Suprapubic skin (tissue), 4 donors: ENCODE results near the gene DTNBP1. TPM values are rescaled to one million over a fixed set of nuclear protein-coding genes. Genes with fewer than 3 reads are reported as not detected.

Experiments
- DNase-seq, 2 donors: peaks; one replicate each; pipeline ENCODE4 v3.0.0-alpha.2; 2019; ENCODE audit warnings: low spot score in 2 of 2
- H3K27ac ChIP-seq: fragments of 200-600 bp; sonication (generic); one replicate; pipeline ENCODE4 v1.5.1; 2019
- H3K27me3 ChIP-seq: fragments of 200-600 bp; sonication (generic); one replicate; pipeline ENCODE4 v1.5.1; 2019
- H3K36me3 ChIP-seq: fragments of 200-600 bp; sonication (generic); one replicate; pipeline ENCODE4 v1.5.1; 2019
- H3K4me1 ChIP-seq: fragments of 200-600 bp; sonication (generic); one replicate; pipeline ENCODE4 v1.5.1; 2019
- H3K4me3 ChIP-seq: fragments of 200-600 bp; sonication (generic); one replicate; pipeline ENCODE4 v1.5.1; 2019; ENCODE audit warnings: mild to moderate bottlenecking
- H3K9me3 ChIP-seq: fragments of 200-600 bp; sonication (generic); one replicate; pipeline ENCODE4 v1.5.1; 2019
- EP300 ChIP-seq: sonication (generic); formaldehyde crosslinking; IDR thresholded peaks from one replicate; pipeline ENCODE4 v1.6.1; 2017; ENCODE audit warnings: antibody characterized with exemption
- POLR2A ChIP-seq, 2 donors: fragments of 450-650 bp; IDR thresholded peaks; one replicate each; pipeline ENCODE4 v1.6.1; 2017; ENCODE audit warnings: antibody characterized with exemption in 2 of 2, mild to moderate bottlenecking in 2 of 2, moderate library complexity in 2 of 2
- POLR2AphosphoS5 ChIP-seq, 3 donors: sonication (generic); formaldehyde crosslinking; IDR thresholded peaks; one replicate each; pipeline ENCODE4 v1.6.1; 2017; ENCODE audit warnings: antibody characterized with exemption in 3 of 3
- WGBS: methylation state at CpG from one replicate; pipeline ENCODE4 v1.1.5; 2018; 5-methylcytosine and 5-hydroxymethylcytosine counted together
- total RNA-seq, 4 donors: library from RNA; depleted of rRNA; stranded (reverse); fragments of >200 nt; gene quantifications; one replicate each; pipeline ENCODE4 v1.1.0, GENCODE V29; 2016
- TF ChIP-seq, protein P1 (sequence below), 2 donors: fragments of 200-600 bp in 1 of 2; fragments of 450-650 bp in 1 of 2; sonication (generic) in 1 of 2; IDR thresholded peaks; one replicate each; pipeline ENCODE4 v1.5.1; 2016 to 2019; ENCODE audit warnings: antibody characterized with exemption in 2 of 2, mild to moderate bottlenecking in 1 of 2, moderate library complexity in 1 of 2

Gene DTNBP1
- total RNA-seq, 4 donors from 2014 or later: 12.7 to 17.1 (median 16.4) TPM

DNA sequence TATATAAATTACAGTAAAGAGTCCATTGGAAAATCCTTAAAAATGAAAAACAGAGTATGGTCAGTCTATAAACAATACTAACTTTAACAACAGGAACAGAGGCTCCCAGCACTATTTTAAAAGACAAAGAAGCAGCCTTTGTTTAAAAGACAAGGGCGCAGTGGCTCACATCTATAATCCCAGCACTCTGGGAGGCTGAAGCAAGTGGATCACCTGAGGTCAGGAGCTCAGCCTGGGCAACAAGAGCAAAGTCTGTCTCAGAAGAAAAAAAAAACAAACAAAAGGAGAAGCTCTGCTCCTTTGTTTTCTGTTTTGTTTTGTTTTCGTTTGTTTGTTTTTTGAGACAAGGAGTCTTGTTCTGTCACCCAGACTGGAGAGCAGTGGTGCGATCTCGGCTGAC, 89.4 kb downstream of the DTNBP1 start:
- no peaks in the 10 kb centered on the region for H3K4me1 ChIP-seq
- no peak for DNase-seq
- no peak overlapping the region for H3K4me3 ChIP-seq
- no peaks in the 10 kb centered on the region for H3K36me3 ChIP-seq
- H3K27ac ChIP-seq: no peak overlapping the region
- TF ChIP-seq POLR2AphosphoS5 (IDR thresholded peaks at IDR 0.05) (no peak), EP300 (no peak), POLR2A (IDR thresholded peaks at IDR 0.05) (no peak)
- TF ChIP-seq, protein P1, sequence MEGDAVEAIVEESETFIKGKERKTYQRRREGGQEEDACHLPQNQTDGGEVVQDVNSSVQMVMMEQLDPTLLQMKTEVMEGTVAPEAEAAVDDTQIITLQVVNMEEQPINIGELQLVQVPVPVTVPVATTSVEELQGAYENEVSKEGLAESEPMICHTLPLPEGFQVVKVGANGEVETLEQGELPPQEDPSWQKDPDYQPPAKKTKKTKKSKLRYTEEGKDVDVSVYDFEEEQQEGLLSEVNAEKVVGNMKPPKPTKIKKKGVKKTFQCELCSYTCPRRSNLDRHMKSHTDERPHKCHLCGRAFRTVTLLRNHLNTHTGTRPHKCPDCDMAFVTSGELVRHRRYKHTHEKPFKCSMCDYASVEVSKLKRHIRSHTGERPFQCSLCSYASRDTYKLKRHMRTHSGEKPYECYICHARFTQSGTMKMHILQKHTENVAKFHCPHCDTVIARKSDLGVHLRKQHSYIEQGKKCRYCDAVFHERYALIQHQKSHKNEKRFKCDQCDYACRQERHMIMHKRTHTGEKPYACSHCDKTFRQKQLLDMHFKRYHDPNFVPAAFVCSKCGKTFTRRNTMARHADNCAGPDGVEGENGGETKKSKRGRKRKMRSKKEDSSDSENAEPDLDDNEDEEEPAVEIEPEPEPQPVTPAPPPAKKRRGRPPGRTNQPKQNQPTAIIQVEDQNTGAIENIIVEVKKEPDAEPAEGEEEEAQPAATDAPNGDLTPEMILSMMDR (IDR thresholded peaks at IDR 0.05): no peak
- H3K27me3 ChIP-seq: no peaks in the 10 kb centered on the region
- WGBS: 90% methylated on average over 4 of the region's 4 CpGs
- H3K9me3 ChIP-seq: no peaks in the 10 kb centered on the region

DNA sequence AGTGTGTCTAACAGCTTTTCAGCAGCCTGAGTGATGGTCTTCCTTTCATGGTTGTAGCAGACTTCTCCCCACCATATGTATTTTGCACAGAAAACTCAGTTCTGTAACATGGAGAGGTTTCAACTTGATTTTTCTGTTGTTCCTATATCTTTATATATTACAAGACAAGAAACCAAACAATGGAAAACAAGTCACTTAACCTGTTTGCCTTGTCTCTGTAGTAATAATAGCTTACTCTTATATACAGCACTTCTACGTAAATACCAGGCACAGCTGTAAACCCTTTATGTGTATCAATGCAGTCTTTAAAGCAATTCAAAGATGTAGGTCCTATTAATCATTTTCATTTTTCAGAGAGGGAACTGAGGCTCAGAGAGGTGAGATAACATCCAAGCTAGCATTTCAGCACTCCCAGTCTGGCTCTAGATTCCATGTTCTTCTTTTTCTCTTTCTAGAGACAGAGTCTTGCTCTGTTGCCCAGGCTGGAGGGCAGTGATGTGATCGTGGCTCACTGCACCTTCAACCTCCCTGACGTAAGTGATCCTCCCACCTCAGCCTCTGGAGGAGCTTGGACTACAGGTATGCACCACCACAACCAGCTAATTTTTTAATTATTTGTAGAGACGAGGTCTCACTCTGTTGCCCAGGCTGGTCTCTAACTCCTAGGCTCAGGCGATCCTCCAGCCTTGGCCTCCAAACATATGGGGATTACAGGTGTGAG, 90.4 kb downstream of the DTNBP1 start:
- 94% methylated on average over 5 of the region's 5 CpGs for WGBS
- no peaks in the 10 kb centered on the region for H3K36me3 ChIP-seq
- no peaks in the 10 kb centered on the region for H3K4me1 ChIP-seq
- TF ChIP-seq POLR2A (IDR thresholded peaks at IDR 0.05) (no peak), EP300 (no peak), POLR2AphosphoS5 (IDR thresholded peaks at IDR 0.05) (no peak)
- TF ChIP-seq, protein P1 (IDR thresholded peaks at IDR 0.05): no peak
- no peaks in the 10 kb centered on the region for H3K27me3 ChIP-seq
- no peaks in the 10 kb centered on the region for H3K9me3 ChIP-seq
- H3K4me3 ChIP-seq: no peak overlapping the region
- no peak for DNase-seq
- H3K27ac ChIP-seq: no peak overlapping the region

- Histone ChIP-seq H3K4me1 (no peaks in the 10 kb centered on the region), H3K9me3 (no peaks in the 10 kb centered on the region), H3K36me3 (no peaks in the 10 kb centered on the region), H3K27me3 (no peaks in the 10 kb centered on the region), H3K27ac (no peak overlapping the region), H3K4me3 (no peak overlapping the region)
- 92% methylated on average over 2 of the region's 2 CpGs for WGBS
- TF ChIP-seq, protein P1 (IDR thresholded peaks at IDR 0.05): no peak
- DNase-seq: no peak
Measured at GRCh38 chr6:15570171-15570570, 92.7 kb downstream of the DTNBP1 start.

GRCh38 chr6:15569035-15569995, 93.5 kb downstream of the DTNBP1 start:
- no peak for DNase-seq
- no peak for TF ChIP-seq EP300
- no peak for TF ChIP-seq POLR2A (IDR thresholded peaks at IDR 0.05)
- TF ChIP-seq POLR2AphosphoS5 (IDR thresholded peaks at IDR 0.05): no peak
- TF ChIP-seq, protein P1 (IDR thresholded peaks at IDR 0.05): no peak
- 80% methylated on average over 17 of the region's 17 CpGs for WGBS
- Histone ChIP-seq H3K4me1 (no peaks in the 10 kb centered on the region), H3K27me3 (no peaks in the 10 kb centered on the region), H3K4me3 (no peak overlapping the region), H3K36me3 (no peaks in the 10 kb centered on the region), H3K27ac (no peak overlapping the region), H3K9me3 (no peaks in the 10 kb centered on the region)

- H3K36me3 ChIP-seq: no peaks in the 10 kb centered on the region
- no peak for DNase-seq
- H3K9me3 ChIP-seq: no peaks in the 10 kb centered on the region
- H3K4me1 ChIP-seq: peaks cover 3% of the 10 kb centered on the region
- no peak overlapping the region for H3K27ac ChIP-seq
- 97% methylated on average over 1 of the region's 1 CpG for WGBS
- H3K27me3 ChIP-seq: no peaks in the 10 kb centered on the region
- H3K4me3 ChIP-seq: no peak overlapping the region
- TF ChIP-seq, protein P1 (IDR thresholded peaks at IDR 0.05): no peak
- TF ChIP-seq POLR2A (IDR thresholded peaks at IDR 0.05): no peak
- no peak for TF ChIP-seq POLR2AphosphoS5 (IDR thresholded peaks at IDR 0.05)
- no peak for TF ChIP-seq EP300
Measured at GRCh38 chr6:15562977-15563376, 99.9 kb downstream of the DTNBP1 start.
